Fibroblast of lung (primary cell): ENCODE measurements around the gene AKNA. TPM values are rescaled to one million over a fixed set of nuclear protein-coding genes. Genes with fewer than 3 reads are reported as not detected.

Experiments used
- DNase-seq, 2 donors: peaks; one replicate each; pipeline versions ENCODE4 v3.0.0 to v3.0.0-alpha.2; 2010; ENCODE audit warnings: low read depth in 2 of 2
- H2AFZ ChIP-seq: 2 replicates; pipeline ENCODE4 v1.5.1; 2012; ENCODE audit warnings: low read length, control low read depth, inconsistent platforms
- H3K27ac ChIP-seq: 2 replicates; pipeline ENCODE4 v1.5.1; 2011; ENCODE audit warnings: low read length, control low read depth; ENCODE audit not compliant: insufficient read depth
- H3K27me3 ChIP-seq: 2 replicates; pipeline ENCODE4 v1.5.1; 2011; ENCODE audit warnings: mild to moderate bottlenecking, low read length; ENCODE audit not compliant: control insufficient read depth, insufficient read depth
- H3K36me3 ChIP-seq: 2 replicates; pipeline ENCODE4 v1.5.1; 2011; ENCODE audit warnings: low read length; ENCODE audit not compliant: control insufficient read depth, insufficient read depth
- H3K4me1 ChIP-seq: 2 replicates; pipeline ENCODE4 v1.5.1; 2011; ENCODE audit warnings: low read length; ENCODE audit not compliant: control insufficient read depth, insufficient read depth; ENCODE audit errors: extremely low read depth
- H3K4me2 ChIP-seq: 2 replicates; pipeline ENCODE4 v1.5.1; 2011; ENCODE audit warnings: low read length, control low read depth; ENCODE audit not compliant: insufficient read depth; ENCODE audit errors: extremely low read depth
- H3K4me3 ChIP-seq, 4 experiments: fragments of 200-600 bp in 1 of 4; sonication (generic) in 1 of 4; replicated peaks in 1 of 4; 2 replicates each; pipeline ENCODE4 v1.5.1; 2011 to 2016; ENCODE audit warnings: low read length in 4 of 4, low read depth in 3 of 4, mild to moderate bottlenecking in 3 of 4, control low read depth in 2 of 4, inconsistent platforms in 1 of 4, mixed read lengths in 1 of 4; ENCODE audit not compliant: insufficient read depth in 1 of 4; ENCODE audit errors: control extremely low read depth in 1 of 4
- H3K79me2 ChIP-seq: 2 replicates; pipeline ENCODE4 v1.5.1; 2012; ENCODE audit warnings: mild to moderate bottlenecking, low read length, inconsistent platforms; ENCODE audit not compliant: control insufficient read depth, insufficient read depth
- H3K9ac ChIP-seq: 2 replicates; pipeline ENCODE4 v1.5.1; 2011; ENCODE audit warnings: mild to moderate bottlenecking, low read length, control low read depth; ENCODE audit not compliant: insufficient read depth
- H3K9me3 ChIP-seq: 2 replicates; pipeline ENCODE4 v1.5.1; 2012; ENCODE audit warnings: low read depth, low read length; ENCODE audit not compliant: control insufficient read depth, insufficient read depth
- H4K20me1 ChIP-seq: 2 replicates; pipeline ENCODE4 v1.5.1; 2011; ENCODE audit warnings: low read length; ENCODE audit not compliant: control insufficient read depth, insufficient read depth; ENCODE audit errors: extremely low read depth
- EZH2 ChIP-seq: IDR thresholded peaks from 2 replicates; pipeline ENCODE4 v1.5.1; 2012; ENCODE audit warnings: low read length, control low read depth, mild to moderate bottlenecking; ENCODE audit errors: missing control alignments
- polyA plus RNA-seq, 2 donors: library from polyadenylated mRNA; depleted of rRNA in 1 of 2; stranded (reverse) in 1 of 2; unstranded in 1 of 2; fragments of >200 nt; gene quantifications; 2 replicates each; pipeline ENCODE4 v1.2.1, GENCODE V29; 2011 to 2012; ENCODE audit warnings: missing spikeins in 1 of 2
- total RNA-seq: library from RNA; depleted of rRNA; stranded (reverse); fragments of >200 nt; gene quantifications from 2 replicates; pipeline ENCODE4 v1.2.1, GENCODE V29; 2014
- TF ChIP-seq, protein P1 (sequence below), 2 donors: IDR thresholded peaks in 1 of 2; conservative IDR thresholded peaks in 1 of 2; 1 replicate in 1 of 2; 2 replicates in 1 of 2; pipeline ENCODE4 v1.5.1; 2011 to 2012; ENCODE audit warnings: low read length in 2 of 2, control low read depth in 1 of 2, inconsistent platforms in 1 of 2, low read depth in 1 of 2, mild to moderate bottlenecking in 1 of 2

AKNA gene
- total and polyA plus RNA-seq, 2 donors (not counting 1 experiment from before 2014, with no cell fraction given), result 5.6 to 19.3 TPM

DNA sequence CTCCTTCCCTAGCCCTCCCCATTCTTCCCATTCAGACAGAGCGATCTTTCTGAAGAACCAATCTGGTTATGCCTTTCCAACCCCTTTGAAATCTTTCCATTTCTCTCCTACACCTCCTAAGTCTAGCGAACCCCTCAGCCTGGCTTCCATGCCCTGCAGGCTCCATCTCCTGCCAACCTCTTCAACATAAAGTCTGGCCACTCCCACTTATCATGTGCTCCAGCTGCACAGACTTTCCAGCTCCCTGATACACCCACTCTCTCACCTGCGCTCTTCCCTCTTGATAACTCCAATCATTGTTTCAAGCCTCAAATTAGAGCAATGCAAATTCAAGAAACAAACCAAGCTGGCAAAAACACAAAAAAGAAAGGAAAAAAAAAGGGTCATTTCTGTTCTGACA, 68.6 kb downstream of the AKNA start:
- Histone ChIP-seq H3K27me3 (peaks cover 5% of the 10 kb centered on the region), H4K20me1 (no peaks in the 10 kb centered on the region), H3K4me1 (no peaks in the 10 kb centered on the region), H3K9me3 (no peaks in the 10 kb centered on the region), H3K36me3 (no peaks in the 10 kb centered on the region), H3K4me3 (no peak overlapping the region), H3K4me2 (no peak overlapping the region), H3K79me2 (no peaks in the 10 kb centered on the region), H2AFZ (no peak overlapping the region), H3K27ac (no peak overlapping the region), H3K9ac (no peak overlapping the region)
- TF ChIP-seq EZH2, result no peak
- TF ChIP-seq, protein P1, sequence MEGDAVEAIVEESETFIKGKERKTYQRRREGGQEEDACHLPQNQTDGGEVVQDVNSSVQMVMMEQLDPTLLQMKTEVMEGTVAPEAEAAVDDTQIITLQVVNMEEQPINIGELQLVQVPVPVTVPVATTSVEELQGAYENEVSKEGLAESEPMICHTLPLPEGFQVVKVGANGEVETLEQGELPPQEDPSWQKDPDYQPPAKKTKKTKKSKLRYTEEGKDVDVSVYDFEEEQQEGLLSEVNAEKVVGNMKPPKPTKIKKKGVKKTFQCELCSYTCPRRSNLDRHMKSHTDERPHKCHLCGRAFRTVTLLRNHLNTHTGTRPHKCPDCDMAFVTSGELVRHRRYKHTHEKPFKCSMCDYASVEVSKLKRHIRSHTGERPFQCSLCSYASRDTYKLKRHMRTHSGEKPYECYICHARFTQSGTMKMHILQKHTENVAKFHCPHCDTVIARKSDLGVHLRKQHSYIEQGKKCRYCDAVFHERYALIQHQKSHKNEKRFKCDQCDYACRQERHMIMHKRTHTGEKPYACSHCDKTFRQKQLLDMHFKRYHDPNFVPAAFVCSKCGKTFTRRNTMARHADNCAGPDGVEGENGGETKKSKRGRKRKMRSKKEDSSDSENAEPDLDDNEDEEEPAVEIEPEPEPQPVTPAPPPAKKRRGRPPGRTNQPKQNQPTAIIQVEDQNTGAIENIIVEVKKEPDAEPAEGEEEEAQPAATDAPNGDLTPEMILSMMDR (conservative IDR thresholded peaks at IDR 0.05 in 1 of 2, IDR thresholded peaks at IDR 0.05 in 1 of 2; ENCODE audit: low read depth in 1 of 2, low read length in 2 of 2), result no peak
- no peak for DNase-seq

DNA sequence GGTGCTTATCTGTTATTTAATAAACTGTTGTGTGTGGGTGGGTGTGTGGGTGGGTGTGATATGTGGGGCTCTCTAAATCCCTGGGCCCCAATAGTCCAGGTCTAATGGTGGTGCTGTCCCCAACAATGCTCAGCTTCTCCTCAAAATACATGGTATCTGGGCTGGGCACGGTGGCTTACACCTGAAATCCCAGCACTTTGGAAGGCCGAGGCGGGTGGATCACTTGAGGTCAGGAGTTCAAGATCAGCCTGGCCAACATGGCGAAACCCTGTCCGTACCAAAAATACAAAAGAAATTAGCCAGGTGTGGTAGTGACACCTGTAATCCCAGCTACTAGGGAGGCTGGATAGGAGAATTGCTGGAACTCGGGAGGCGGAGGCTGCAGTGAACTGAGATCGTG, 69.4 kb downstream of the AKNA start:
- Histone ChIP-seq H3K27me3 (peaks cover 5% of the 10 kb centered on the region), H4K20me1 (no peaks in the 10 kb centered on the region), H3K36me3 (no peaks in the 10 kb centered on the region), H3K4me1 (no peaks in the 10 kb centered on the region), H3K27ac (no peak overlapping the region), H3K79me2 (no peaks in the 10 kb centered on the region), H2AFZ (no peak overlapping the region), H3K9me3 (no peaks in the 10 kb centered on the region), H3K9ac (no peak overlapping the region), H3K4me3 (no peak overlapping the region), H3K4me2 (no peak overlapping the region)
- TF ChIP-seq, protein P1 (conservative IDR thresholded peaks at IDR 0.05 in 1 of 2, IDR thresholded peaks at IDR 0.05 in 1 of 2; ENCODE audit: low read depth in 1 of 2, low read length in 2 of 2), result no peak
- no peak for TF ChIP-seq EZH2
- no peak for DNase-seq

DNA sequence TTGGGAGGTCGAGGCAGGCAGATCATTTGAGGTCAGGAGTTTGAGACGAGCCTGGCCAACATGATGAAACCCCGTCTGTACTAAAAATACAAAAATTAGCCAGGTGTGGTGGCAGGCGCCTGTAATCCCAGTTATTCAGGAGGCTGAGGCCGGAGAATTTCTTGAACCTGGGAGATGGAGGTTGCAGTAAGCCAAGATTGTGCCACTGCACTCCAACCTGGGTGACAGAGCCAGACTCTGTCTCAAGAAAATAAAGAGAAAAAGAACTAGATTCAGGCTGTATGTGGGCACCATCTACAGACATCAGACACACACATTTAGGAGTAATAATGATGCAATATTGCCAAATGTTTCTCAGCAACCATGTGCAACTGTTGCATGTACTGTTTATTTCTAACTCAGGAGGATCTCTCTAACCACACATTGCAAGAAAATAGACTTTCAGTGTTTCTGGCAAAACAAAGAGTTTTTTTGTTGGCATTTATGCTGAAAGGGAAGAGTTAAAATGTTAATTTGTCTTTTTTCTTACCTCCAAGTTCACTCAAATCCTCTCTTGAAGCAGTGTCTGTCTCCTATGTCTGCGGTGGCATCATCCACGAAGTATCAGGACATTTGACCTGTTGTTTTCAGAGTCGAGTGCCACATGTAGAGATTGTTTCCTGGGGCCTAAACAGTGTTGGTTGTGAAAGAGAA, 70.0 kb downstream of the AKNA start:
- Histone ChIP-seq H3K4me1 (no peaks in the 10 kb centered on the region), H3K36me3 (no peaks in the 10 kb centered on the region), H3K79me2 (no peaks in the 10 kb centered on the region), H3K27me3 (peaks cover 5% of the 10 kb centered on the region), H3K9ac (no peak overlapping the region), H2AFZ (no peak overlapping the region), H3K9me3 (no peaks in the 10 kb centered on the region), H3K27ac (no peak overlapping the region), H3K4me3 (no peak overlapping the region), H3K4me2 (no peak overlapping the region), H4K20me1 (no peaks in the 10 kb centered on the region)
- peak; percentile 13 to 92 for DNase-seq
- TF ChIP-seq, protein P1 (conservative IDR thresholded peaks at IDR 0.05 in 1 of 2, IDR thresholded peaks at IDR 0.05 in 1 of 2; ENCODE audit: low read depth in 1 of 2, low read length in 2 of 2), result no peak
- no peak for TF ChIP-seq EZH2
